Thyroid gland (tissue), 4 donors: ENCODE measurements around the gene EXOC3. TPM values are rescaled to one million over a fixed set of nuclear protein-coding genes. Genes with fewer than 3 reads are reported as not detected.
A peak's percentile ranks its signal among the peaks of the same experiment; 100 is the strongest.
"Not testable (repeated sequence)": the region's sequence is repeated elsewhere in the genome, so short reads cannot be mapped to it uniquely, and the experiment has no call there.

Experiments used
- DNase-seq, 2 donors: peaks; one replicate each; pipeline ENCODE4 v3.0.0-alpha.2; 2019
- H3K27ac ChIP-seq, 3 donors: fragments of 200-600 bp; sonication (generic); 1 replicate in 2 of 3; 2 replicates in 1 of 3; pipeline ENCODE4 v1.5.1; 2016 to 2019; ENCODE audit warnings: mild to moderate bottlenecking in 1 of 3, moderate library complexity in 1 of 3
- H3K27me3 ChIP-seq: fragments of 200-600 bp; sonication (generic); one replicate; pipeline ENCODE4 v1.5.1; 2019
- H3K36me3 ChIP-seq, 2 donors: fragments of 200-600 bp; sonication (generic); one replicate each; pipeline ENCODE4 v1.5.1; 2016 to 2019
- H3K4me1 ChIP-seq, 2 donors: fragments of 200-600 bp; sonication (generic); one replicate each; pipeline ENCODE4 v1.5.1; 2017 to 2019
- H3K4me3 ChIP-seq, 3 donors: fragments of 200-600 bp; sonication (generic); replicated peaks in 1 of 3; 1 replicate in 2 of 3; 2 replicates in 1 of 3; pipeline ENCODE4 v1.5.1; 2016; ENCODE audit warnings: mild to moderate bottlenecking in 1 of 3
- H3K9me3 ChIP-seq: fragments of 200-600 bp; sonication (generic); one replicate; pipeline ENCODE4 v1.5.1; 2017
- CTCF ChIP-seq, 6 experiments: fragments of 200-600 bp in 3 of 6; fragments of 450-650 bp in 3 of 6; sonication (generic) in 3 of 6; IDR thresholded peaks; one replicate each; pipeline ENCODE4 v1.5.1; 2016 to 2019; ENCODE audit warnings: antibody characterized with exemption in 6 of 6, mild to moderate bottlenecking in 2 of 6, inconsistent platforms in 1 of 6, moderate library complexity in 1 of 6
- POLR2A ChIP-seq, 2 donors: fragments of 450-650 bp; IDR thresholded peaks; one replicate each; pipeline ENCODE4 v1.6.1; 2017; ENCODE audit warnings: antibody characterized with exemption in 2 of 2, mild to moderate bottlenecking in 2 of 2, moderate library complexity in 1 of 2
- WGBS, 2 donors: methylation state at CpG; one replicate each; pipeline ENCODE4 v1.1.5; 2017; 5-methylcytosine and 5-hydroxymethylcytosine counted together
- intact Hi-C: fragments of 100-400 bp; cut with DNase I; formaldehyde crosslinking; loops from one replicate; pipeline ENCODE4 v1.15.1; 2023
- total RNA-seq, 4 donors: library from RNA; depleted of rRNA; stranded (reverse); fragments of >200 nt; gene quantifications; one replicate each; pipeline ENCODE4 v1.2.3, GENCODE V29; 2016

The EXOC3 gene
- total RNA-seq, 4 donors from 2014 or later, result 39.7 to 49.6 (median 45.0) TPM

- peak overlapping the region; percentile 39 to 93 (median 62) for H3K4me3 ChIP-seq
- intact Hi-C loops, result no loop called here
- H3K36me3 ChIP-seq, result no peaks in the 10 kb centered on the region
- H3K9me3 ChIP-seq, result no peaks in the 10 kb centered on the region
- H3K27me3 ChIP-seq, result peaks cover 6% of the 10 kb centered on the region
- WGBS, 2 donors, result 0% methylated on average over 4 to 9 of the region's 137 CpGs
- no peak for TF ChIP-seq CTCF (IDR thresholded peaks at IDR 0.05)
- peak in 1 of 2 donors; percentile 80 for TF ChIP-seq POLR2A (IDR thresholded peaks at IDR 0.05)
- H3K4me1 ChIP-seq, result peaks cover 20 to 24% of the 10 kb centered on the region in 2 donors
- peak overlapping the region; percentile 11 to 84 (median 78) for H3K27ac ChIP-seq
- DNase-seq, result peak; percentile 86 to 90
These were observed 29.9 kb downstream of the EXOC3 start for GRCh38 chr5:472656-473550.

GRCh38 chr5:473551-474192 is 30.7 kb downstream of the EXOC3 start:
- H3K9me3 ChIP-seq, result no peaks in the 10 kb centered on the region
- TF ChIP-seq CTCF (IDR thresholded peaks at IDR 0.05), result no peak
- H3K27ac ChIP-seq, result peak overlapping the region in 2 of 3 donors; percentile 62 to 65
- no peaks in the 10 kb centered on the region for H3K36me3 ChIP-seq
- peaks cover 6% of the 10 kb centered on the region for H3K27me3 ChIP-seq
- H3K4me1 ChIP-seq, result peaks cover 20 to 24% of the 10 kb centered on the region in 2 donors
- intact Hi-C loops, result no loop called here
- DNase-seq, result peak; percentile 43 to 52
- peak overlapping the region; percentile 14 to 93 (median 39) for H3K4me3 ChIP-seq
- 1 to 2% methylated on average over 32 to 39 of the region's 44 CpGs for WGBS, 2 donors

- intact Hi-C loops, H3K9me3 ChIP-seq, DNase-seq, H3K27ac ChIP-seq, H3K36me3 ChIP-seq: not testable (repeated sequence)
- peaks cover 20 to 24% of the 10 kb centered on the region in 2 donors for H3K4me1 ChIP-seq
- H3K27me3 ChIP-seq, result peaks cover 11% of the 10 kb centered on the region
- 0% methylated on average over 9 of the region's 50 CpGs; no CpG with 5 or more reads in 1 of the 2 donors for WGBS, 2 donors
- peak overlapping the region in 1 of 3 donors; percentile 93 for H3K4me3 ChIP-seq
These were observed 31.4 kb downstream of the EXOC3 start for GRCh38 chr5:474232-474839.

GRCh38 chr5:474840-475661 is 32.1 kb downstream of the EXOC3 start:
- no peak for DNase-seq
- intact Hi-C loops, result no loop called here
- no peaks in the 10 kb centered on the region for H3K36me3 ChIP-seq
- H3K9me3 ChIP-seq, result no peaks in the 10 kb centered on the region
- H3K27me3 ChIP-seq, result peaks cover 17% of the 10 kb centered on the region
- WGBS, 2 donors, result 0 to 15% methylated on average over 5 to 38 of the region's 50 CpGs
- H3K4me3 ChIP-seq, result no peak overlapping the region
- TF ChIP-seq POLR2A (IDR thresholded peaks at IDR 0.05), result no peak
- no peak for TF ChIP-seq CTCF (IDR thresholded peaks at IDR 0.05)
- peaks cover 20 to 24% of the 10 kb centered on the region in 2 donors for H3K4me1 ChIP-seq
- H3K27ac ChIP-seq, result no peak overlapping the region

- intact Hi-C loops, result no loop called here
- no peak for DNase-seq
- WGBS, 2 donors, result 12 to 88% methylated on average over 3 to 5 of the region's 8 CpGs
These were observed 32.7 kb downstream of the EXOC3 start for GRCh38 chr5:475704-476101.

More at GRCh38 chr5:475704-476101, 32.7 kb downstream of the EXOC3 start:
- Histone ChIP-seq H3K9me3 (no peaks in the 10 kb centered on the region), H3K27ac (no peak overlapping the region), H3K27me3 (peaks cover 17% of the 10 kb centered on the region), H3K4me3 (no peak overlapping the region), H3K36me3 (no peaks in the 10 kb centered on the region), H3K4me1 (peaks cover 20 to 24% of the 10 kb centered on the region in 2 donors)
- no peak for TF ChIP-seq CTCF (IDR thresholded peaks at IDR 0.05)
- no peak for TF ChIP-seq POLR2A (IDR thresholded peaks at IDR 0.05)
